Fibroblast of lung (primary cell): ENCODE results near the gene NEDD4L.

Experiments used
- EZH2 ChIP-seq: IDR thresholded peaks from 2 replicates; pipeline ENCODE4 v1.5.1; 2012; ENCODE audit warnings: low read length, control low read depth, mild to moderate bottlenecking; ENCODE audit errors: missing control alignments
- TF ChIP-seq, protein P1 (sequence below), 2 donors: IDR thresholded peaks in 1 of 2; conservative IDR thresholded peaks in 1 of 2; 1 replicate in 1 of 2; 2 replicates in 1 of 2; pipeline ENCODE4 v1.5.1; 2011 to 2012; ENCODE audit warnings: low read length in 2 of 2, control low read depth in 1 of 2, inconsistent platforms in 1 of 2, low read depth in 1 of 2, mild to moderate bottlenecking in 1 of 2

DNA sequence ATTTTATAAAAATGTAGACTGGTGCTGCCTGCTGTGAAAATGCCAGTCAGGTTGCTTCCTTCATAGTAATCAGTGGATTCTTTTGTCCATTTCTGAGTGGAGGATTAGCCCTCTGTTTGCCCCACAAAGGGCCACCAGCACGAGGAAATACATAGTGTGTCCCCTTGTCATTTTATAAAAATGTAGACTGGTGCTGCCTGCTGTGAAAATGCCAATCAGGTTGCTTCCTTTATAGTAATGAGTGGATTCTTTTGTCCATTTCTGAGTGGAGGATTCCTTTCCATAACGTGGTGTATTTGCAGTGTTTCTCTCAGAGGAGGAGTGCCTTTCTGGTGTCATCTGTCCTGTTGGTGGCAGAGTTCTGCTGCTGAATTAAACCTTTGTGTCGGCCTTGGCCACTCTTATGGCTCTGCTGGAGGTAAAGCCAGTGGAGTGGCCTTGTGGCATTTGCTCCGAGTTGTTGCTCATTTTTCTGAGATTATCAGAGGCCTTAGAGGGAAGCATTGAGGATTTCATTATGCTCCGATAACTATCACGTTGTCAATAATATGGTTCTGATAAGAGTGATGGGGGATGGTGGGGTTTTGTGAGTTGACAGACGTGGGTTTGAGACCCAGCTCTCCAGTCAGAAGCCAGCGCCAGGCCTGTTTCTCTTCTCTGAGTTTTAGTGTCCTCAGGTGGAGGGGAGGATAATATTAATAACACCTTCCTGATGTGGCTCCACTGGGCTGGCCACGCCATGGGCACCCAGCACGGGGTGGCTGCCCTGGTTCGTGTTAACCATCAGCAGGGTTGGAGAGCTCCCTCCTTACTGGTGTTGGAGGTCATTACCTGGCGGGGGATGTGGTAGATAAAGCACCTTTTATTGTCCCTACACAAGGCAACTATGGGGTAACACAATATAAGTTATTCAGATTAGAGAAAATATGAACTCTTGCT is 96.6 kb downstream of the NEDD4L start:
- TF ChIP-seq, protein P1, sequence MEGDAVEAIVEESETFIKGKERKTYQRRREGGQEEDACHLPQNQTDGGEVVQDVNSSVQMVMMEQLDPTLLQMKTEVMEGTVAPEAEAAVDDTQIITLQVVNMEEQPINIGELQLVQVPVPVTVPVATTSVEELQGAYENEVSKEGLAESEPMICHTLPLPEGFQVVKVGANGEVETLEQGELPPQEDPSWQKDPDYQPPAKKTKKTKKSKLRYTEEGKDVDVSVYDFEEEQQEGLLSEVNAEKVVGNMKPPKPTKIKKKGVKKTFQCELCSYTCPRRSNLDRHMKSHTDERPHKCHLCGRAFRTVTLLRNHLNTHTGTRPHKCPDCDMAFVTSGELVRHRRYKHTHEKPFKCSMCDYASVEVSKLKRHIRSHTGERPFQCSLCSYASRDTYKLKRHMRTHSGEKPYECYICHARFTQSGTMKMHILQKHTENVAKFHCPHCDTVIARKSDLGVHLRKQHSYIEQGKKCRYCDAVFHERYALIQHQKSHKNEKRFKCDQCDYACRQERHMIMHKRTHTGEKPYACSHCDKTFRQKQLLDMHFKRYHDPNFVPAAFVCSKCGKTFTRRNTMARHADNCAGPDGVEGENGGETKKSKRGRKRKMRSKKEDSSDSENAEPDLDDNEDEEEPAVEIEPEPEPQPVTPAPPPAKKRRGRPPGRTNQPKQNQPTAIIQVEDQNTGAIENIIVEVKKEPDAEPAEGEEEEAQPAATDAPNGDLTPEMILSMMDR (conservative IDR thresholded peaks at IDR 0.05 in 1 of 2, IDR thresholded peaks at IDR 0.05 in 1 of 2; ENCODE audit: low read depth in 1 of 2, low read length in 2 of 2), result no peak
- no peak for TF ChIP-seq EZH2
